K562 treated with DMSO at 1 percent for 4 hours (cell line): ENCODE measurements around the gene POP4. TPM values are rescaled to one million over a fixed set of nuclear protein-coding genes. Genes with fewer than 3 reads are reported as not detected.

Experiments
- total RNA-seq: library from RNA; unstranded; fragments of 300-600 nt; gene quantifications from 2 replicates; pipeline ENCODE4 v1.2.3, GENCODE V29; 2022; ENCODE audit not compliant: insufficient read depth

The POP4 gene, protein sequence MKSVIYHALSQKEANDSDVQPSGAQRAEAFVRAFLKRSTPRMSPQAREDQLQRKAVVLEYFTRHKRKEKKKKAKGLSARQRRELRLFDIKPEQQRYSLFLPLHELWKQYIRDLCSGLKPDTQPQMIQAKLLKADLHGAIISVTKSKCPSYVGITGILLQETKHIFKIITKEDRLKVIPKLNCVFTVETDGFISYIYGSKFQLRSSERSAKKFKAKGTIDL
- total RNA-seq: 55.7 and 70.4 TPM in 2 replicates

GRCh38 chr19:29605653-29606419 is at the start of gene POP4:
Gene POP4 (plus strand): TSS chr19:29606283. CDS start chr19:29606319, 36 bp downstream.

GRCh38 chr19:29665215-29665825 is 59.2 kb downstream of the POP4 start, which contains the start of gene PLEKHF1:
Gene PLEKHF1 (plus strand): TSS chr19:29665461. CDS start chr19:29673840, 8,379 bp downstream.

Other genes with a start within 250 kb of the POP4 start
- gene VSTM2B, start 80.3 kb upstream of the POP4 start, total RNA-seq: not detected in 2 replicates
- gene PLEKHF1, start 59.2 kb downstream of the POP4 start, total RNA-seq: 37.0 and 44.7 TPM in 2 replicates
- 10.5 and 13.0 TPM in 2 replicates for gene C19orf12, start 109.0 kb downstream of the POP4 start, total RNA-seq
- gene CCNE1, start 205.7 kb downstream of the POP4 start, total RNA-seq: 10.0 and 14.1 TPM in 2 replicates